Neuronal stem cell (in vitro differentiated cells): ENCODE data around the gene RPS6KA2.

ENCODE experiments used
- DNase-seq: peaks from one replicate; pipeline ENCODE4 v3.0.0-alpha.2; 2013; ENCODE audit warnings: low spot score
- H2AFZ ChIP-seq: one replicate; pipeline ENCODE4 v1.6.1; 2013; ENCODE audit warnings: mild to moderate bottlenecking, low read length, inconsistent platforms
- H2AK5ac ChIP-seq: 2 replicates; pipeline ENCODE4 v1.6.1; 2013; ENCODE audit warnings: low read depth, mild to moderate bottlenecking, inconsistent platforms, low read length, moderate library complexity, mixed read lengths
- H2BK120ac ChIP-seq: 2 replicates; pipeline ENCODE4 v1.6.1; 2013; ENCODE audit warnings: low read depth, mild to moderate bottlenecking, inconsistent platforms, low read length, moderate library complexity, mixed read lengths
- H2BK12ac ChIP-seq: one replicate; pipeline ENCODE4 v1.6.1; 2013; ENCODE audit warnings: low read length, inconsistent platforms
- H2BK15ac ChIP-seq: 2 replicates; pipeline ENCODE4 v1.6.1; 2013; ENCODE audit warnings: mild to moderate bottlenecking, low read length, inconsistent platforms, mixed read lengths
- H2BK5ac ChIP-seq: one replicate; pipeline ENCODE4 v1.6.1; 2013; ENCODE audit warnings: inconsistent platforms, mild to moderate bottlenecking, low read length, moderate library complexity
- H3K14ac ChIP-seq: one replicate; pipeline ENCODE4 v1.6.1; 2013; ENCODE audit warnings: low read length, inconsistent platforms
- H3K18ac ChIP-seq: 2 replicates; pipeline ENCODE4 v1.6.1; 2013; ENCODE audit warnings: low read length, inconsistent platforms
- H3K23ac ChIP-seq: 2 replicates; pipeline ENCODE4 v1.6.1; 2013; ENCODE audit warnings: low read depth, mild to moderate bottlenecking, mixed read lengths, low read length, inconsistent platforms; ENCODE audit not compliant: poor library complexity
- H3K27ac ChIP-seq: replicated peaks from 3 replicates; pipeline ENCODE4 v1.5.1; 2013; ENCODE audit warnings: low read length, inconsistent platforms
- H3K27me3 ChIP-seq, 3 experiments: 2 replicates each; pipeline ENCODE4 v1.6.1; 2013; ENCODE audit warnings: low read length in 3 of 3, mild to moderate bottlenecking in 2 of 3, inconsistent platforms in 1 of 3, low read depth in 1 of 3, mixed read lengths in 1 of 3, moderate library complexity in 1 of 3; ENCODE audit not compliant: control insufficient read depth in 3 of 3, insufficient read depth in 3 of 3
- H3K36me3 ChIP-seq, 2 donors: replicated peaks in 1 of 2; 2 replicates each; pipeline ENCODE4 v1.6.1; 2013; ENCODE audit warnings: low read length in 2 of 2; ENCODE audit not compliant: control insufficient read depth in 2 of 2, insufficient read depth in 2 of 2
- H3K4ac ChIP-seq: 2 replicates; pipeline ENCODE4 v1.6.1; 2013; ENCODE audit warnings: inconsistent platforms, mild to moderate bottlenecking, low read length, moderate library complexity
- H3K4me1 ChIP-seq, 2 donors: 1 replicate in 1 of 2; 2 replicates in 1 of 2; pipeline ENCODE4 v1.6.1; 2013; ENCODE audit warnings: low read length in 2 of 2, low read depth in 1 of 2; ENCODE audit not compliant: control insufficient read depth in 2 of 2, insufficient read depth in 1 of 2
- H3K4me2 ChIP-seq: one replicate; pipeline ENCODE4 v1.6.1; 2013; ENCODE audit warnings: mild to moderate bottlenecking, low read length, inconsistent platforms; ENCODE audit not compliant: insufficient read depth, poor library complexity, severe bottlenecking
- H3K4me3 ChIP-seq, 2 donors: 2 replicates each; pipeline ENCODE4 v1.5.1; 2013; ENCODE audit warnings: low read length in 2 of 2, mild to moderate bottlenecking in 2 of 2, inconsistent platforms in 1 of 2, moderate library complexity in 1 of 2
- H3K79me1 ChIP-seq: one replicate; pipeline ENCODE4 v1.6.1; 2013; ENCODE audit warnings: low read depth, mild to moderate bottlenecking, inconsistent platforms, low read length, moderate library complexity
- H3K9ac ChIP-seq: one replicate; pipeline ENCODE4 v1.6.1; 2013; ENCODE audit warnings: mild to moderate bottlenecking, low read depth, low read length, inconsistent platforms; ENCODE audit not compliant: poor library complexity
- H3K9me3 ChIP-seq, 2 donors: replicated peaks in 1 of 2; 2 replicates each; pipeline versions ENCODE3 to v1.6.1; 2013; ENCODE audit warnings: low read length in 2 of 2, mild to moderate bottlenecking in 2 of 2, inconsistent platforms in 1 of 2, low read depth in 1 of 2, mixed read lengths in 1 of 2, moderate library complexity in 1 of 2; ENCODE audit not compliant: control insufficient read depth in 2 of 2, insufficient read depth in 1 of 2
- H4K8ac ChIP-seq: one replicate; pipeline ENCODE4 v1.6.1; 2013; ENCODE audit warnings: low read depth, mild to moderate bottlenecking, inconsistent platforms, low read length, moderate library complexity
- H4K91ac ChIP-seq: one replicate; pipeline ENCODE4 v1.6.1; 2013; ENCODE audit warnings: low read length, low read depth, mild to moderate bottlenecking, inconsistent platforms; ENCODE audit not compliant: poor library complexity
- WGBS, 2 donors: extraction: QIAGEN DNeasy Blood & Tissue Kit; methylation state at CpG; one replicate each; pipeline ENCODE4 v1.1.7; 2013; ENCODE audit warnings: missing lambda C conversion rate in 2 of 2, mixed read lengths in 1 of 2; ENCODE audit not compliant: insufficient read length in 2 of 2, insufficient replicate concordance in 1 of 2; ENCODE audit errors: extremely low coverage in 2 of 2; 5-methylcytosine and 5-hydroxymethylcytosine counted together

RPS6KA2 gene

DNA sequence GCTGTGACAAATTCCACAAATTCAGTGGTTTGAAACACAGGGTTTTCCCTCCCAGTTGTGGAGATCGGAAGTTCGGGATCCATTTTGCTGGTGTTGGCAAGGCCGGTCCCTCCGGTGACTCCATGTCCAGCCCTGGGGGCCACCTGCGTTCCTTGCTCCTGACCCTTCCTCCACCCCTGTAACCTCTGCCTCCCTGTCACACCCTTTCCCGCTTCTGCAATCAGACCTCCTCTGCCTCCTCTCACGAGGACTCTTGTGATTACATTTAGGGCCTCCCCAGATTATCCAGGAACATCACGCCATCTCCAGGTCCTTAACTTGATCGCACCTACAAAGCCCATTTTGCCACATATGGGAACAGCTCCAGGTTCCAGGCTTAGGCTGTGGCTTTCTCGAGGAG, 12.5 kb downstream of the RPS6KA2 start:
- H2BK15ac ChIP-seq, result no peak overlapping the region
- H3K14ac ChIP-seq, result no peak overlapping the region
- peaks cover 0 to 9% of the 10 kb centered on the region in 2 donors for H3K9me3 ChIP-seq
- no peak overlapping the region for H3K23ac ChIP-seq
- no peak overlapping the region for H2BK120ac ChIP-seq
- H3K4me2 ChIP-seq, result no peak overlapping the region
- H3K4ac ChIP-seq, result no peak overlapping the region
- peaks cover 7 to 35% of the 10 kb centered on the region in 2 donors for H3K36me3 ChIP-seq
- H4K91ac ChIP-seq, result no peak overlapping the region
- no peak overlapping the region for H2AK5ac ChIP-seq
- H4K8ac ChIP-seq, result no peak overlapping the region
- peaks cover 6% of the 10 kb centered on the region for H3K79me1 ChIP-seq
- no peak for DNase-seq
- no CpG with 5 or more reads among the region's 10 CpGs for WGBS, 2 donors
- H2AFZ ChIP-seq, result no peak overlapping the region
- no peak overlapping the region for H3K9ac ChIP-seq
- H3K27me3 ChIP-seq, result no peaks in the 10 kb centered on the region
- H3K18ac ChIP-seq, result no peak overlapping the region
- no peak overlapping the region for H3K4me3 ChIP-seq
- H3K4me1 ChIP-seq, result peaks cover 0 to 18% of the 10 kb centered on the region in 2 donors
- H2BK12ac ChIP-seq, result no peak overlapping the region
- no peak overlapping the region for H2BK5ac ChIP-seq
- H3K27ac ChIP-seq, result no peak overlapping the region

DNA sequence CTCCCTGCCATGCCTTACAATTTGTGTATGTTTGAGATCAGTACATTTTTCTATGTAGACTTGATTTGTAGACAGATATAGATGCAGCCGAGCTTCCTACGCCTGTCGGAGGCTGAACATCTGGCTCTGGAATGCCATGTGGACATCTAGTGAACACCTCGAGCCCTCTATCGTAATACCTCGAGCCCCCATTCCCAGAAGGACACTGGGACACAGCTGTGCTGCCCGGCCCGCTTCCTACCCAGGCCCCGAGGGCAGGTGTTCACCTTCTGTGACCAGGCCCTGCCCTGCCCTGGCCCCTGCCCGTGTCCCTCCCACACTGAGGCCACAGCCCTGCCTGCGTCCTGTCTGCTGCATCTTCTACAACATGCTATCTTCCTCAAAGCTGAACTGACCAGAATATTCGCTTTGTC, 12.9 kb downstream of the RPS6KA2 start:
- Histone ChIP-seq H3K4me2 (no peak overlapping the region), H2AFZ (no peak overlapping the region), H3K4me1 (peaks cover 0 to 17% of the 10 kb centered on the region in 2 donors), H2BK5ac (no peak overlapping the region), H3K9ac (no peak overlapping the region), H2BK120ac (no peak overlapping the region), H3K4me3 (no peak overlapping the region), H3K4ac (no peak overlapping the region), H3K79me1 (peaks cover 6% of the 10 kb centered on the region), H2AK5ac (no peak overlapping the region), H4K91ac (no peak overlapping the region), H3K9me3 (peaks cover 0 to 9% of the 10 kb centered on the region in 2 donors), H4K8ac (no peak overlapping the region), H2BK15ac (no peak overlapping the region), H3K27me3 (no peaks in the 10 kb centered on the region), H2BK12ac (no peak overlapping the region), H3K36me3 (peaks cover 7 to 34% of the 10 kb centered on the region in 2 donors), H3K27ac (no peak overlapping the region), H3K14ac (no peak overlapping the region), H3K18ac (peak overlapping the region; percentile 49), H3K23ac (no peak overlapping the region)
- DNase-seq, result no peak
- no CpG with 5 or more reads among the region's 12 CpGs for WGBS, 2 donors

DNA sequence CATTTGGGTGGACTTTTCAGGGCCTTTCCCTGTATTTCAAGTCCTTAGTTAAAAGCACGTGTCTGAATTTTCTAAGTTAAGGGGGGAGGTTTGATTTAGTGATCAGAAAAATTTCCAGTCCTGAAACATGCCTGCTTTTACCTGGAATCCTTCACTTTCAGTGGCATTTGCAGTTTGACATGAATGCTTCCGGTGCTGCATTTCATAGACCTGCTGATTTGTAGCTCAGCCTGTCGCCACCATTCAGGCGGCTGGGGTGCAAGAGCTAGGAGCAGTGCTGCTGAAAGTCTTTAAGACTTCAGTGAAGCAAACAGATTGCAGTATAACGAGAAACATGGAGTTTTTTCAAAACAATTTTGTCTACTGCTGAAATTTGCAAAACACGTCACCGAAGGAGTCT, 14.0 kb downstream of the RPS6KA2 start:
- Histone ChIP-seq H2AFZ (no peak overlapping the region), H3K79me1 (peaks cover 6% of the 10 kb centered on the region), H2BK120ac (no peak overlapping the region), H2BK12ac (no peak overlapping the region), H3K4ac (no peak overlapping the region), H3K9me3 (peaks cover 0 to 1% of the 10 kb centered on the region in 2 donors), H3K23ac (no peak overlapping the region), H3K27me3 (no peaks in the 10 kb centered on the region), H3K4me1 (peaks cover 0 to 17% of the 10 kb centered on the region in 2 donors), H3K4me2 (no peak overlapping the region), H4K8ac (no peak overlapping the region), H3K9ac (no peak overlapping the region), H2BK5ac (no peak overlapping the region), H3K4me3 (no peak overlapping the region), H2AK5ac (no peak overlapping the region), H4K91ac (no peak overlapping the region), H3K18ac (no peak overlapping the region), H3K14ac (no peak overlapping the region), H2BK15ac (no peak overlapping the region), H3K27ac (no peak overlapping the region), H3K36me3 (peaks cover 1 to 22% of the 10 kb centered on the region in 2 donors)
- no peak for DNase-seq
- no CpG with 5 or more reads among the region's 7 CpGs for WGBS, 2 donors

DNA sequence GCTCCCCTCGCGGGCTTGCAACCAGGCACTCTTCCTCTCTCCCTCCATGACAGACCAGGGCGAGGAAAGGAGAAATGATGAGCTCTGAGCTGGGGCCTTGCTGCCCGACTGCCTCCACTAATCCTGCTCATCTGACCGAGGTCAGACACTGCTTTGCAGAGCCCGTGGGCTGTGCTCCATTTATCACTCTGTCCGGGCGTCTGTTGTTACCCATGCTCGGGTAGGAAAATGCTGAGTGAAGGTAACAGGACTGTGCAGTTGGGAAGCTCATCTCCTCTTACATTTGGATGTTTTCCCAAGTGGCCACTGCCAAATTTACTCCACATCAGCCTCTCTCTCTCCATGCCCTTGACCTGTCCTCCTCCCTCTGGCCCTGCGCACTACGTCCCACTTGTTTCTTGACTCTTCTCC, 14.6 kb downstream of the RPS6KA2 start:
- Histone ChIP-seq H3K4me2 (no peak overlapping the region), H2BK15ac (no peak overlapping the region), H2AFZ (no peak overlapping the region), H4K91ac (no peak overlapping the region), H3K36me3 (peaks cover 1 to 17% of the 10 kb centered on the region in 2 donors), H3K14ac (no peak overlapping the region), H3K27ac (no peak overlapping the region), H3K4me1 (peaks cover 0 to 17% of the 10 kb centered on the region in 2 donors), H2AK5ac (no peak overlapping the region), H3K4ac (no peak overlapping the region), H2BK12ac (no peak overlapping the region), H4K8ac (no peak overlapping the region), H3K18ac (no peak overlapping the region), H2BK120ac (no peak overlapping the region), H3K79me1 (peaks cover 6% of the 10 kb centered on the region), H2BK5ac (no peak overlapping the region), H3K9me3 (no peaks in the 10 kb centered on the region), H3K4me3 (no peak overlapping the region), H3K23ac (no peak overlapping the region), H3K9ac (no peak overlapping the region), H3K27me3 (no peaks in the 10 kb centered on the region)
- WGBS, 2 donors, result no CpG with 5 or more reads among the region's 11 CpGs
- no peak for DNase-seq
